MCF 10A (cell line): ENCODE measurements around the gene CACNG7. TPM values are rescaled to one million over a fixed set of nuclear protein-coding genes. Genes with fewer than 3 reads are reported as not detected.

Experiments used
- BruUV-seq: library from RNA; stranded (reverse); fragments of 400-500 nt; replicated peaks from 2 replicates; lab custom pipeline; 2021; lab: Mats Ljungman, UMichigan
- CTCF ChIA-PET: fragments of 300-600 bp; sonication (Branson Sonifier 250); formaldehyde crosslinking; extraction: SDS; loops from one replicate; lab custom pipeline; 2021; ENCODE audit warnings: antibody characterized with exemption, inconsistent platforms; lab: Yijun Ruan, JAX
- POLR2A ChIA-PET: fragments of 300-600, 350-650 bp; sonication (Branson Sonifier 250); formaldehyde crosslinking; extraction: SDS; loops from one replicate; lab custom pipeline; 2020; ENCODE audit warnings: antibody characterized with exemption, inconsistent platforms; lab: Yijun Ruan, JAX
- DNase-seq: peaks from one replicate; pipeline ENCODE4 v3.0.0-alpha.2; 2018; ENCODE audit not compliant: unreplicated experiment
- H3K27ac Mint-ChIP-seq: one replicate; pipeline ENCODE4 v1.8.0; 2022; ENCODE audit warnings: mild to moderate bottlenecking, low read depth, mixed read lengths; ENCODE audit not compliant: unreplicated experiment
- H3K27me3 Mint-ChIP-seq: one replicate; pipeline ENCODE4 v1.8.0; 2022; ENCODE audit warnings: mixed read lengths; ENCODE audit not compliant: insufficient read depth, unreplicated experiment
- H3K36me3 Mint-ChIP-seq: one replicate; pipeline ENCODE4 v1.8.0; 2022; ENCODE audit warnings: mild to moderate bottlenecking, moderate library complexity, mixed read lengths; ENCODE audit not compliant: insufficient read depth, unreplicated experiment
- H3K4me1 Mint-ChIP-seq: one replicate; pipeline ENCODE4 v1.8.0; 2022; ENCODE audit warnings: mixed read lengths; ENCODE audit not compliant: insufficient read depth, unreplicated experiment
- H3K4me3 Mint-ChIP-seq: one replicate; pipeline ENCODE4 v1.8.0; 2022; ENCODE audit warnings: mild to moderate bottlenecking, moderate library complexity, mixed read lengths; ENCODE audit not compliant: unreplicated experiment
- H3K9me3 Mint-ChIP-seq: one replicate; pipeline ENCODE4 v1.8.0; 2022; ENCODE audit warnings: mixed read lengths; ENCODE audit not compliant: unreplicated experiment
- CTCF ChIP-seq: fragments of 200-600 bp; IDR thresholded peaks from one replicate; pipeline ENCODE4 v1.8.0; 2022; ENCODE audit warnings: antibody characterized with exemption, mild to moderate bottlenecking; ENCODE audit not compliant: unreplicated experiment
- intact Hi-C: fragments of 100-400 bp; cut with micrococcal nuclease; formaldehyde crosslinking; loops from 2 replicates; pipeline ENCODE4 v1.14.1; 2022
- total RNA-seq: library from RNA; stranded (reverse); gene quantifications from 2 replicates; pipeline ENCODE4 v1.2.3, GENCODE V29; 2022

CACNG7 gene
- total RNA-seq, 1 experiment from 2014 or later = not detected

- no TSS peak for BruUV-seq
These were observed 72.9 kb downstream of the CACNG7 start for GRCh38 chr19:53982001-53982451.

GRCh38 chr19:53982611-53983010, 73.5 kb downstream of the CACNG7 start:
- peaks cover 10% of the 10 kb centered on the region for H3K9me3 Mint-ChIP-seq
- no peak overlapping the region for H3K4me3 Mint-ChIP-seq
- H3K27me3 Mint-ChIP-seq = peaks cover 16% of the 10 kb centered on the region
- no peak overlapping the region for H3K27ac Mint-ChIP-seq
- ChIA-PET POLR2A (no interaction called here), CTCF (no interaction called here)
- peaks cover 20% of the 10 kb centered on the region for H3K4me1 Mint-ChIP-seq
- BruUV-seq = no TSS peak
- intact Hi-C loops = no loop called here
- no peak for DNase-seq
- TF ChIP-seq CTCF = no peak
- no peaks in the 10 kb centered on the region for H3K36me3 Mint-ChIP-seq

More at GRCh38 chr19:53982001-53982451, 72.9 kb downstream of the CACNG7 start:
- Mint-ChIP-seq H3K27me3 (peaks cover 16% of the 10 kb centered on the region), H3K4me1 (peaks cover 24% of the 10 kb centered on the region), H3K4me3 (no peak overlapping the region), H3K36me3 (no peaks in the 10 kb centered on the region), H3K27ac (no peak overlapping the region), H3K9me3 (peaks cover 10% of the 10 kb centered on the region)
- no peak for TF ChIP-seq CTCF
- DNase-seq = no peak
- ChIA-PET POLR2A (no interaction called here), CTCF (no interaction called here)
- intact Hi-C loops = no loop called here

- Mint-ChIP-seq H3K9me3 (peaks cover 10% of the 10 kb centered on the region), H3K27me3 (peaks cover 14% of the 10 kb centered on the region), H3K36me3 (no peaks in the 10 kb centered on the region), H3K27ac (no peak overlapping the region), H3K4me3 (no peak overlapping the region), H3K4me1 (peaks cover 17% of the 10 kb centered on the region)
- no TSS peak for BruUV-seq
- DNase-seq = no peak
- intact Hi-C loops = no loop called here
- ChIA-PET CTCF (no interaction called here), POLR2A (interaction anchor here (0.6 kb wide), 1 partner anchor 15 kb away, joined by 3 read pairs; no protein-coding TSS in a partner anchor)
- TF ChIP-seq CTCF = no peak
These were observed 74.6 kb downstream of the CACNG7 start for GRCh38 chr19:53983457-53984289.

GRCh38 chr19:53985863-53986262, 76.8 kb downstream of the CACNG7 start:
- DNase-seq = no peak
- POLR2A ChIA-PET = no interaction called here
- no peaks in the 10 kb centered on the region for H3K27me3 Mint-ChIP-seq
- H3K36me3 Mint-ChIP-seq = no peaks in the 10 kb centered on the region
- intact Hi-C loops = no loop called here
- no peak overlapping the region for H3K27ac Mint-ChIP-seq
- peaks cover 2% of the 10 kb centered on the region for H3K9me3 Mint-ChIP-seq
- H3K4me3 Mint-ChIP-seq = no peak overlapping the region
- H3K4me1 Mint-ChIP-seq = peaks cover 2% of the 10 kb centered on the region
- CTCF ChIA-PET = no interaction called here
- TF ChIP-seq CTCF = no peak
- BruUV-seq = no TSS peak
